ENCODE data around the gene ZNF22.

The ZNF22 gene

DNA sequence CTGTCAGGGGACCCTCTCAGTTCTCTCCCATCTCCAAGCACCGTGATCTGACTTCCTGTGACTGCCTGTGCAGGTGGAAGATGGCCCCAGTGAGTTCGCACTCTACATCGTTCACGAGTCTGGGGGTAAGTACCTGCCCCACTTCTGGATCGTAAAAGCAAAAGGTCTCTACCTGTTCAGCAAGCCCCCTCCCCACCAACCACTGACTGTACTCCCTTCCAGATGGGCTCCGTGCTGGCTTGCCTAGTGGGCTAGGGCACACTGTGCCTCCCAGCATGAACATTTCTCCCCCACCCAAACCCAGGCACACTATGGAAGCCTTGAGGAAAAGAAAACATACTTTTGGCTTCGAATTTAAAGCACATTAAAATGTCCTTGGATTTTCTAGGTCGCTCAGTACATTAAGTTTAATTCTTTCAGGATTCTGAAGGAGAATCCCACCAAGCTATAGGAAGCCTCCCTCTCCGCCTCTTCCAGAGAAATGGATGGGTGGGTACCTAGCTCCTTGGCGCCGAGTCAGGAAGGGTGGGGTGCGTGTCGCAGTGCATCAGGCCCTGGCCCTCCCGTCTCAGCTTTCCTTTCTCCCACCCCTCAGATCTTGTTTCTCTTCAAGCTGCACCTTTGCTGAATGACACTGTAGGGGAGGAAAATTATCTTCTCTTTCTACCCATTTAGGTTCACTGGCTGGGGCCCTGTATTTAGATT lies 11.0 kb upstream of the ZNF22 start:
- Histone ChIP-seq H3K9me3 (ENCODE audit: control insufficient read depth, low read length) (no peaks in the 10 kb centered on the region), H3K79me2 (no peaks in the 10 kb centered on the region), H3K9ac (no peak overlapping the region), H3K27me3 (ENCODE audit: control insufficient read depth, insufficient read depth, low read length) (no peaks in the 10 kb centered on the region), H3K4me1 (no peaks in the 10 kb centered on the region), H3K27ac (no peak overlapping the region), H3K36me3 (ENCODE audit: control insufficient read depth, insufficient read depth, low read length) (no peaks in the 10 kb centered on the region), H3K4me3 (ENCODE audit: low read depth, low read length) (no peak overlapping the region), H2AFZ (no peak overlapping the region), H3K4me2 (ENCODE audit: low read length) (no peak overlapping the region)
- TF ChIP-seq, protein P1, sequence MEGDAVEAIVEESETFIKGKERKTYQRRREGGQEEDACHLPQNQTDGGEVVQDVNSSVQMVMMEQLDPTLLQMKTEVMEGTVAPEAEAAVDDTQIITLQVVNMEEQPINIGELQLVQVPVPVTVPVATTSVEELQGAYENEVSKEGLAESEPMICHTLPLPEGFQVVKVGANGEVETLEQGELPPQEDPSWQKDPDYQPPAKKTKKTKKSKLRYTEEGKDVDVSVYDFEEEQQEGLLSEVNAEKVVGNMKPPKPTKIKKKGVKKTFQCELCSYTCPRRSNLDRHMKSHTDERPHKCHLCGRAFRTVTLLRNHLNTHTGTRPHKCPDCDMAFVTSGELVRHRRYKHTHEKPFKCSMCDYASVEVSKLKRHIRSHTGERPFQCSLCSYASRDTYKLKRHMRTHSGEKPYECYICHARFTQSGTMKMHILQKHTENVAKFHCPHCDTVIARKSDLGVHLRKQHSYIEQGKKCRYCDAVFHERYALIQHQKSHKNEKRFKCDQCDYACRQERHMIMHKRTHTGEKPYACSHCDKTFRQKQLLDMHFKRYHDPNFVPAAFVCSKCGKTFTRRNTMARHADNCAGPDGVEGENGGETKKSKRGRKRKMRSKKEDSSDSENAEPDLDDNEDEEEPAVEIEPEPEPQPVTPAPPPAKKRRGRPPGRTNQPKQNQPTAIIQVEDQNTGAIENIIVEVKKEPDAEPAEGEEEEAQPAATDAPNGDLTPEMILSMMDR (IDR thresholded peaks at IDR 0.05): no peak

DNA sequence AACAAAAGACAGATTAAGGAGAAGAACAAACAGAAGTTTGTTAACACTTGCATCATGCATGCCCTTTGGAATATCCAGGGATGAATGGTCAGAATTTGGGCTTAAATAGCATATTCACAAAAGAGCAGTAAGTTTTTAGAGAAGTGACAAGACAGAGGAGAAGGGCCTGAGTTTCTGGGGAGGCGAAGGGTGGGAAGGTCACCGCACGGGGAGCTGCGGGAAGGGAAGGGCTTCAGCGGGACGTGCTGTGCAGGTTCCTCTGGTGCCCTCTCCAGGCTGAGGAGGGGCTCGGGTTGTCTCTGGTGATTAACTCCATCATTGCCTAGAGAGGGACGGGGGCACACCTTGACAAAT lies 10.4 kb upstream of the ZNF22 start:
- TF ChIP-seq, protein P1 (IDR thresholded peaks at IDR 0.05): no peak
- no peak overlapping the region for H3K9ac ChIP-seq
- no peak overlapping the region for H2AFZ ChIP-seq
- H3K79me2 ChIP-seq: no peaks in the 10 kb centered on the region
- H3K36me3 ChIP-seq (ENCODE audit: control insufficient read depth, insufficient read depth, low read length): no peaks in the 10 kb centered on the region
- no peaks in the 10 kb centered on the region for H3K4me1 ChIP-seq
- H3K4me2 ChIP-seq (ENCODE audit: low read length): no peak overlapping the region
- no peak overlapping the region for H3K27ac ChIP-seq
- H3K9me3 ChIP-seq (ENCODE audit: control insufficient read depth, low read length): no peaks in the 10 kb centered on the region
- no peaks in the 10 kb centered on the region for H3K27me3 ChIP-seq (ENCODE audit: control insufficient read depth, insufficient read depth, low read length)
- no peak overlapping the region for H3K4me3 ChIP-seq (ENCODE audit: low read depth, low read length)

DNA sequence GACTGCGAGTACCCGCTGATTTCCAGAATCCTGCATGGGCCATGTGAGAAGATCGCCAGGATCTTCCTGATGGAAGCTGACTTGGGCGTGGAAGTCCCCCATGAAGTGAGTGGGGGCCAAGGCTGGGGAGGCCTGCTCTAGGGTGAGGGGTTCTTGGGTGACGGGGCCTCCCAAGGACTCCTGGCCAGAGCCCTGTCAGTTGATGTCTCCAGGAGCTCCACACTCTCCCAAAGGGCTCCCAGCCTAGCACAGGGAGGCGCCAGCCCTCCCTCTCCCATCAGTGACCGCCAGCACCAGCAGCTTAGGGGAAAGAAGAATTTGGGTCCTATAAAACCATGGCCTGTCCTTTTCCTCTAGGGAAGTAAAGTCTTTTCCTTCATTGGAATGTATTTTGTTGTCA lies 9.8 kb upstream of the ZNF22 start:
- no peak overlapping the region for H2AFZ ChIP-seq
- H3K4me1 ChIP-seq: no peaks in the 10 kb centered on the region
- no peaks in the 10 kb centered on the region for H3K27me3 ChIP-seq (ENCODE audit: control insufficient read depth, insufficient read depth, low read length)
- H3K4me2 ChIP-seq (ENCODE audit: low read length): no peak overlapping the region
- H3K9ac ChIP-seq: no peak overlapping the region
- no peaks in the 10 kb centered on the region for H3K9me3 ChIP-seq (ENCODE audit: control insufficient read depth, low read length)
- H3K27ac ChIP-seq: no peak overlapping the region
- no peak overlapping the region for H3K4me3 ChIP-seq (ENCODE audit: low read depth, low read length)
- TF ChIP-seq, protein P1 (IDR thresholded peaks at IDR 0.05): no peak
- no peaks in the 10 kb centered on the region for H3K79me2 ChIP-seq
- H3K36me3 ChIP-seq (ENCODE audit: control insufficient read depth, insufficient read depth, low read length): no peaks in the 10 kb centered on the region

- H3K9me3 ChIP-seq (ENCODE audit: control insufficient read depth, low read length): no peaks in the 10 kb centered on the region
- no peak overlapping the region for H3K4me3 ChIP-seq (ENCODE audit: low read depth, low read length)
- no peaks in the 10 kb centered on the region for H3K36me3 ChIP-seq (ENCODE audit: control insufficient read depth, insufficient read depth, low read length)
- H3K27me3 ChIP-seq (ENCODE audit: control insufficient read depth, insufficient read depth, low read length): no peaks in the 10 kb centered on the region
- H3K79me2 ChIP-seq: no peaks in the 10 kb centered on the region
- H3K4me2 ChIP-seq (ENCODE audit: low read length): no peak overlapping the region
- TF ChIP-seq, protein P1 (IDR thresholded peaks at IDR 0.05): no peak
- H3K4me1 ChIP-seq: no peaks in the 10 kb centered on the region
- no peak overlapping the region for H2AFZ ChIP-seq
- H3K9ac ChIP-seq: no peak overlapping the region
- H3K27ac ChIP-seq: no peak overlapping the region
Measured at GRCh38 chr10:44991571-44991970, 9.2 kb upstream of the ZNF22 start.

- H3K27me3 ChIP-seq (ENCODE audit: control insufficient read depth, insufficient read depth, low read length): no peaks in the 10 kb centered on the region
- H3K4me3 ChIP-seq (ENCODE audit: low read depth, low read length): no peak overlapping the region
- H3K27ac ChIP-seq: no peak overlapping the region
- no peaks in the 10 kb centered on the region for H3K79me2 ChIP-seq
- TF ChIP-seq, protein P1 (IDR thresholded peaks at IDR 0.05): no peak
- no peaks in the 10 kb centered on the region for H3K4me1 ChIP-seq
- no peak overlapping the region for H2AFZ ChIP-seq
- H3K4me2 ChIP-seq (ENCODE audit: low read length): no peak overlapping the region
- no peaks in the 10 kb centered on the region for H3K9me3 ChIP-seq (ENCODE audit: control insufficient read depth, low read length)
- no peak overlapping the region for H3K9ac ChIP-seq
- no peaks in the 10 kb centered on the region for H3K36me3 ChIP-seq (ENCODE audit: control insufficient read depth, insufficient read depth, low read length)
Measured at GRCh38 chr10:44992070-44992731, 8.5 kb upstream of the ZNF22 start.
